H1 (cell line): Measurements from ENCODE around the gene PIGS. TPM values are rescaled to one million over a fixed set of nuclear protein-coding genes. Genes with fewer than 3 reads are reported as not detected.

Experiments
- CTCF ChIA-PET: fragments of 300-600 bp; sonication (Branson Sonifier 250); formaldehyde crosslinking; loops from one replicate; lab custom pipeline; 2021; ENCODE audit not compliant: partially characterized antibody; lab: Charles Lee
- POLR2A ChIA-PET: fragments of 300-600 bp; sonication (Branson Sonifier 250); formaldehyde crosslinking; loops from one replicate; lab custom pipeline; 2021; ENCODE audit warnings: inconsistent platforms; ENCODE audit not compliant: partially characterized antibody; lab: Charles Lee
- DNase-seq, 2 experiments: peaks; one replicate each; pipeline versions ENCODE4 v3.0.0 to v3.0.0-alpha.2; 2010 to 2022; ENCODE audit warnings: low spot score in 2 of 2, low read depth in 1 of 2, mixed read lengths in 1 of 2
- FAIRE-seq: peaks from 2 replicates; lab custom pipeline; 2011; peaks lifted over from hg19 to GRCh38; lab: Jason Lieb, UNC
- H2AFZ ChIP-seq: 2 replicates; pipeline ENCODE4 v1.8.1; 2012; ENCODE audit warnings: low read length, inconsistent platforms
- H2AK5ac ChIP-seq: 2 replicates; pipeline ENCODE4 v1.6.1; 2013; ENCODE audit warnings: low read depth, low read length
- H2BK120ac ChIP-seq: replicated peaks from 2 replicates; pipeline ENCODE3; 2013; ENCODE audit warnings: low read depth, low read length, inconsistent platforms
- H2BK12ac ChIP-seq: 2 replicates; pipeline ENCODE4 v1.6.1; 2013; ENCODE audit warnings: low read depth, low read length
- H2BK15ac ChIP-seq: 2 replicates; pipeline ENCODE4 v1.6.1; 2013; ENCODE audit warnings: low read length
- H2BK20ac ChIP-seq: 2 replicates; pipeline ENCODE4 v1.6.1; 2013; ENCODE audit warnings: low read length
- H2BK5ac ChIP-seq: 2 replicates; pipeline ENCODE4 v1.6.1; 2013; ENCODE audit warnings: low read depth, low read length
- H3K14ac ChIP-seq: 2 replicates; pipeline ENCODE4 v1.6.1; 2013; ENCODE audit warnings: inconsistent platforms; ENCODE audit not compliant: insufficient read length
- H3K18ac ChIP-seq: 2 replicates; pipeline ENCODE4 v1.6.1; 2013; ENCODE audit warnings: low read length; ENCODE audit errors: extremely low read depth
- H3K23ac ChIP-seq: 2 replicates; pipeline ENCODE4 v1.6.1; 2013; ENCODE audit warnings: inconsistent platforms; ENCODE audit not compliant: insufficient read length
- H3K23me2 ChIP-seq: 2 replicates; pipeline ENCODE4 v1.6.1; 2013; ENCODE audit warnings: low read depth, low read length
- H3K27ac ChIP-seq: 2 replicates; pipeline ENCODE4 v1.6.1; 2011; ENCODE audit warnings: low read depth, low read length, inconsistent platforms
- H3K27me3 ChIP-seq, 4 experiments: replicated peaks in 1 of 4; 1 replicate in 1 of 4; 2 replicates in 3 of 4; pipeline versions ENCODE4 v1.6.1 to v1.8.1; 2011 to 2013; ENCODE audit warnings: low read length in 3 of 4, mild to moderate bottlenecking in 3 of 4, inconsistent platforms in 2 of 4, mixed read lengths in 2 of 4, moderate library complexity in 1 of 4; ENCODE audit not compliant: control insufficient read depth in 3 of 4, insufficient read depth in 3 of 4; ENCODE audit errors: extremely low read depth in 1 of 4
- H3K36me3 ChIP-seq, 4 experiments: 2 replicates each; pipeline versions ENCODE4 v1.6.1 to v1.8.1; 2011 to 2013; ENCODE audit warnings: mild to moderate bottlenecking in 4 of 4, low read length in 3 of 4, moderate library complexity in 2 of 4, control low read depth in 1 of 4, inconsistent platforms in 1 of 4; ENCODE audit not compliant: insufficient read depth in 4 of 4, control insufficient read depth in 2 of 4
- H3K4ac ChIP-seq: replicated peaks from 2 replicates; pipeline ENCODE3; 2013; ENCODE audit warnings: low read length, low read depth, mixed read lengths, inconsistent platforms; ENCODE audit not compliant: insufficient read length
- H3K4me1 ChIP-seq, 4 experiments: replicated peaks in 1 of 4; 1 replicate in 1 of 4; 2 replicates in 3 of 4; pipeline versions ENCODE4 v1.6.1 to v1.8.1; 2011 to 2013; ENCODE audit warnings: low read length in 3 of 4, inconsistent platforms in 2 of 4, mixed read lengths in 1 of 4; ENCODE audit not compliant: insufficient read depth in 4 of 4, control insufficient read depth in 3 of 4
- H3K4me2 ChIP-seq, 2 experiments: 2 replicates each; pipeline versions ENCODE4 v1.6.1 to v1.8.1; 2011 to 2013; ENCODE audit warnings: low read depth in 2 of 2, low read length in 2 of 2, control low read depth in 1 of 2, inconsistent platforms in 1 of 2, mild to moderate bottlenecking in 1 of 2; ENCODE audit not compliant: insufficient read depth in 1 of 2
- H3K4me3 ChIP-seq, 4 experiments: fragments of 200-600, 300-600 bp in 1 of 4; sonication (generic), shearing (Covaris generic), sonication (Bioruptor Twin) in 1 of 4; 2 replicates each; pipeline versions ENCODE4 v1.5.1 to v1.8.1; 2011 to 2016; ENCODE audit warnings: low read length in 4 of 4, low read depth in 3 of 4, control low read depth in 2 of 4, inconsistent platforms in 2 of 4, mild to moderate bottlenecking in 2 of 4, mixed read lengths in 1 of 4, moderate library complexity in 1 of 4; ENCODE audit not compliant: insufficient read depth in 2 of 4; ENCODE audit errors: extremely low read depth in 1 of 4
- H3K56ac ChIP-seq: replicated peaks from 2 replicates; pipeline ENCODE3; 2013; ENCODE audit warnings: low read depth, mild to moderate bottlenecking, mixed read lengths, low read length, inconsistent platforms; ENCODE audit not compliant: insufficient read length
- H3K79me1 ChIP-seq: 2 replicates; pipeline ENCODE4 v1.6.1; 2013; ENCODE audit warnings: low read depth, low read length, control low read depth
- H3K79me2 ChIP-seq, 2 experiments: 2 replicates each; pipeline versions ENCODE4 v1.6.1 to v1.8.1; 2012 to 2013; ENCODE audit warnings: low read length in 2 of 2, mild to moderate bottlenecking in 2 of 2, inconsistent platforms in 1 of 2; ENCODE audit not compliant: insufficient read depth in 2 of 2, control insufficient read depth in 1 of 2
- H3K9ac ChIP-seq, 4 experiments: replicated peaks in 1 of 4; 1 replicate in 1 of 4; 2 replicates in 3 of 4; pipeline versions ENCODE4 v1.6.1 to v1.8.1; 2011 to 2013; ENCODE audit warnings: low read depth in 3 of 4, low read length in 3 of 4, control low read depth in 2 of 4, mild to moderate bottlenecking in 2 of 4, moderate library complexity in 2 of 4, inconsistent platforms in 1 of 4; ENCODE audit errors: extremely low read depth in 1 of 4
- H3K9me3 ChIP-seq, 2 experiments: 2 replicates each; pipeline versions ENCODE4 v1.6.1 to v1.8.1; 2012 to 2013; ENCODE audit warnings: mild to moderate bottlenecking in 2 of 2, moderate library complexity in 2 of 2, control low read depth in 1 of 2, inconsistent platforms in 1 of 2, low read depth in 1 of 2, low read length in 1 of 2, mixed read lengths in 1 of 2; ENCODE audit not compliant: insufficient read depth in 2 of 2
- H4K20me1 ChIP-seq, 2 experiments: replicated peaks in 1 of 2; 2 replicates each; pipeline versions ENCODE3 to v1.8.1; 2011 to 2013; ENCODE audit warnings: inconsistent platforms in 2 of 2, low read length in 2 of 2, mild to moderate bottlenecking in 1 of 2; ENCODE audit not compliant: insufficient read depth in 2 of 2, control insufficient read depth in 1 of 2
- H4K5ac ChIP-seq: 2 replicates; pipeline ENCODE4 v1.6.1; 2013; ENCODE audit warnings: low read length, low read depth, mixed read lengths, inconsistent platforms; ENCODE audit not compliant: insufficient read length
- H4K8ac ChIP-seq: 2 replicates; pipeline ENCODE4 v1.8.0; 2013; ENCODE audit warnings: mild to moderate bottlenecking, moderate library complexity, low read length, inconsistent platforms; ENCODE audit not compliant: insufficient read depth; ENCODE audit errors: extremely low read depth
- H4K91ac ChIP-seq: replicated peaks from 2 replicates; pipeline ENCODE3; 2013; ENCODE audit warnings: low read length, mixed read lengths, inconsistent platforms; ENCODE audit not compliant: insufficient read length
- RAD21 ChIP-seq, 2 experiments: IDR thresholded peaks in 1 of 2; conservative IDR thresholded peaks in 1 of 2; 2 replicates each; pipeline ENCODE4 v1.6.1; 2011; ENCODE audit warnings: low read depth in 2 of 2, low read length in 2 of 2, improper control_type of control experiment in 1 of 2, inconsistent platforms in 1 of 2, mild to moderate bottlenecking in 1 of 2, moderate library complexity in 1 of 2
- TBP ChIP-seq: IDR thresholded peaks from 2 replicates; pipeline ENCODE4 v1.6.1; 2011; ENCODE audit warnings: low read depth, low read length, improper control_type of control experiment
- WGBS, 2 experiments: shearing (Covaris generic) in 1 of 2; methylation state at CpG; one replicate each; pipeline versions ENCODE4 v1.1.6 to v1.1.7; 2013 to 2015; ENCODE audit warnings: low lambda C conversion rate in 2 of 2, mixed read lengths in 2 of 2, inconsistent platforms in 1 of 2, low coverage in 1 of 2, missing lambda C conversion rate in 1 of 2; ENCODE audit not compliant: insufficient replicate concordance in 2 of 2, insufficient coverage in 1 of 2, insufficient read length in 1 of 2; ENCODE audit errors: extremely low coverage in 1 of 2, missing lambda C conversion rate in 1 of 2; 5-methylcytosine and 5-hydroxymethylcytosine counted together
- polyA plus RNA-seq, 7 experiments: library from polyadenylated mRNA; depleted of rRNA in 3 of 7; stranded (reverse) in 5 of 7; unstranded in 2 of 7; fragments of >200 nt in 5 of 7; fragments of 200-250 nt in 2 of 7; gene quantifications; 1 replicate in 5 of 7; 2 replicates in 1 of 7; 4 replicates in 1 of 7; pipeline versions ENCODE4 v1.2.1 to v1.2.3, GENCODE V29; 2011 to 2013; ENCODE audit warnings: missing spikeins in 2 of 7, mixed read lengths in 2 of 7
- total RNA-seq: library from RNA; stranded (reverse); fragmentation: NEBNext Ultra II Directional; extraction: Animal tissue kit (Norgen Biotek cat#: 25700); gene quantifications from 2 replicates; pipeline ENCODE4 v1.2.1, GENCODE V29; 2021

Gene PIGS
- total and polyA plus RNA-seq, 2 of the 8 experiments (the other 6 are each of a cell fraction or from before 2014, with no cell fraction given): 44.3 to 50.6 TPM

DNA sequence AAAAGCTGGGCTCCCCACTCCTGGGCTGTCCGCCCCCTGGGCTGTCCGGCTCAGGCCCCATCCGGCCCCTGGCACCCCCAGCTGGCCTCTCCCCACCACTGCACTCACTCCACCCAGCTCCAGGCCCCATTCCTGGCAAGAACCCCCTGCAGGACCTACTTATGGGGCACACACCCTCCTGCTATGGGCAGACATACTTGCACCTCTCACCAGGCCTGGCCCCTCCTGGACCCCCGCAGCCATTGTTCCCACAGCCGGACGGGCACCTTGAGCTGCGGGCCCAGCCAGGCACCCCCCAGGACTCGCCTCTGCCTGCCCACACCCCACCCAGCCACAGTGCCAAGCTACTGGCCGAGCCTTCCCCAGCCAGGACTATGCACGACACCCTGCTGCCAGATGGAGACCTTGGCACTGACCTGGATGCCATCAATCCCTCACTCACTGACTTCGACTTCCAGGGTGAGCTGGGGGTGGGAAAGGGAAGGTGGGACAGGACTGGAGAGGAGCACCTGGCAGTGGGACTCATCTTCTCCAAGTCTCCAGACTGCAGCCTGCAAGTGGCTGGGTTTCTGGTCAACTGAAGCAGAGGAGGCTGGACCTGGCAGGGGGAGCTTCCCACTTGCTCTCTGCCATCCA, 36.5 kb downstream of the PIGS start:
- Histone ChIP-seq H2BK5ac (no peak overlapping the region), H3K9ac (no peak overlapping the region), H4K5ac (no peak overlapping the region), H3K79me1 (no peaks in the 10 kb centered on the region), H2BK20ac (0 out of 2 replicates have a peak overlapping the region, but pooled peaks have one; percentile 61), H3K36me3 (no peaks in the 10 kb centered on the region), H2BK120ac (no peak overlapping the region), H3K14ac (no peak overlapping the region), H3K4me2 (no peak overlapping the region), H4K8ac (no peak overlapping the region), H3K56ac (no peak overlapping the region), H3K27ac (no peak overlapping the region), H3K23ac (no peak overlapping the region), H3K4me1 (peaks cover 0 to 5% (median 0%) of the 10 kb centered on the region in 4 experiments; a peak in 2 of 7 replicates), H3K4ac (no peak overlapping the region), H4K91ac (peak overlapping the region; percentile 55), H4K20me1 (no peaks in the 10 kb centered on the region), H2AK5ac (no peak overlapping the region), H3K4me3 (no peak overlapping the region), H2AFZ (no peak overlapping the region), H2BK12ac (no peak overlapping the region), H3K18ac (no peak overlapping the region; the same call in 1 of the 2 replicates), H3K23me2 (no peaks in the 10 kb centered on the region), H3K27me3 (no peaks in the 10 kb centered on the region), H3K9me3 (no peaks in the 10 kb centered on the region), H2BK15ac (no peak overlapping the region; the same call in 1 of the 2 replicates), H3K79me2 (no peaks in the 10 kb centered on the region)
- DNase-seq (no peak), FAIRE-seq (no peak)
- TF ChIP-seq TBP (no peak), RAD21 (IDR thresholded peaks at IDR 0.05 in 1 of 2, conservative IDR thresholded peaks at IDR 0.05 in 1 of 2; ENCODE audit: low read depth in 2 of 2, low read length in 2 of 2) (0 out of 4 replicates have a peak, but pooled peaks of 1 of the 2 experiments have one; percentile 12)
- 93% methylated on average over 6 of the region's 11 CpGs; no CpG with 5 or more reads in 1 of the 2 experiments for WGBS, 2 experiments
- ChIA-PET POLR2A (interaction anchor here (0.7 to 1.3 kb wide), 3 partner anchors 10 to 42 kb away, joined by 3 to 4 read pairs (median 3); no protein-coding TSS in a partner anchor), CTCF (interaction anchor here (0.6 to 18.4 kb wide), 13 partner anchors 9 to 121 kb away, joined by 3 to 547 read pairs (median 4); partner anchors contain the start of gene FOXN1)
